Measurements from ENCODE around the gene FNDC3B.
A peak's percentile ranks its signal among the peaks of the same experiment; 100 is the strongest.

Gene FNDC3B

GRCh38 chr3:172145031-172145686 lies 105.8 kb downstream of the FNDC3B start:
- Histone ChIP-seq H3K23ac (ENCODE audit: low read depth, low read length, poor library complexity) (no peak overlapping the region), H3K27me3 (ENCODE audit: control insufficient read depth in 3 of 3, insufficient read depth in 3 of 3, low read depth in 1 of 3, low read length in 3 of 3) (no peaks in the 10 kb centered on the region), H3K4me1 (ENCODE audit: control insufficient read depth in 2 of 2, insufficient read depth in 1 of 2, low read depth in 1 of 2, low read length in 2 of 2) (peaks cover 12 to 18% of the 10 kb centered on the region in 2 donors), H4K91ac (ENCODE audit: low read depth, low read length, poor library complexity) (no peak overlapping the region), H2BK5ac (ENCODE audit: low read length) (no peak overlapping the region), H3K18ac (ENCODE audit: low read length) (no peak overlapping the region), H3K79me1 (ENCODE audit: low read depth, low read length) (no peaks in the 10 kb centered on the region), H3K9me3 (replicated peaks in 1 of 2; ENCODE audit: control insufficient read depth in 2 of 2, insufficient read depth in 1 of 2, low read depth in 1 of 2, low read length in 2 of 2) (peaks cover 0 to 17% of the 10 kb centered on the region in 2 donors), H2AK5ac (ENCODE audit: low read depth, low read length) (no peak overlapping the region), H3K4me2 (ENCODE audit: insufficient read depth, low read length, poor library complexity, severe bottlenecking) (no peak overlapping the region), H3K36me3 (replicated peaks in 1 of 2; ENCODE audit: control insufficient read depth in 2 of 2, insufficient read depth in 2 of 2, low read length in 2 of 2) (peaks cover 0 to 11% of the 10 kb centered on the region in 2 donors), H3K14ac (ENCODE audit: low read length) (no peak overlapping the region), H2AFZ (ENCODE audit: low read length) (no peak overlapping the region), H2BK12ac (ENCODE audit: low read length) (no peak overlapping the region), H3K4me3 (ENCODE audit: low read length in 2 of 2) (no peak overlapping the region), H2BK15ac (ENCODE audit: low read length) (no peak overlapping the region), H3K27ac (replicated peaks; ENCODE audit: low read length) (no peak overlapping the region), H3K4ac (ENCODE audit: low read length) (no peak overlapping the region), H2BK120ac (ENCODE audit: low read depth, low read length) (no peak overlapping the region), H4K8ac (ENCODE audit: low read depth, low read length) (no peak overlapping the region), H3K9ac (ENCODE audit: low read depth, low read length, poor library complexity) (no peak overlapping the region)
- WGBS, 2 donors (ENCODE audit: extremely low coverage in 2 of 2, insufficient read length in 2 of 2, insufficient replicate concordance in 1 of 2): no CpG with 5 or more reads among the region's 7 CpGs
- no peak for DNase-seq (ENCODE audit: low spot score)

- Histone ChIP-seq H4K91ac (ENCODE audit: low read depth, low read length, poor library complexity) (no peak overlapping the region), H3K18ac (ENCODE audit: low read length) (no peak overlapping the region), H3K36me3 (replicated peaks in 1 of 2; ENCODE audit: control insufficient read depth in 2 of 2, insufficient read depth in 2 of 2, low read length in 2 of 2) (peaks cover 0 to 11% of the 10 kb centered on the region in 2 donors), H3K79me1 (ENCODE audit: low read depth, low read length) (no peaks in the 10 kb centered on the region), H2BK5ac (ENCODE audit: low read length) (no peak overlapping the region), H3K27ac (replicated peaks; ENCODE audit: low read length) (no peak overlapping the region), H2AK5ac (ENCODE audit: low read depth, low read length) (no peak overlapping the region), H3K4me3 (ENCODE audit: low read length in 2 of 2) (no peak overlapping the region), H3K23ac (ENCODE audit: low read depth, low read length, poor library complexity) (no peak overlapping the region), H3K4ac (ENCODE audit: low read length) (no peak overlapping the region), H3K9ac (ENCODE audit: low read depth, low read length, poor library complexity) (no peak overlapping the region), H4K8ac (ENCODE audit: low read depth, low read length) (no peak overlapping the region), H2BK15ac (ENCODE audit: low read length) (no peak overlapping the region), H3K9me3 (replicated peaks in 1 of 2; ENCODE audit: control insufficient read depth in 2 of 2, insufficient read depth in 1 of 2, low read depth in 1 of 2, low read length in 2 of 2) (peaks cover 0 to 17% of the 10 kb centered on the region in 2 donors), H3K4me1 (ENCODE audit: control insufficient read depth in 2 of 2, insufficient read depth in 1 of 2, low read depth in 1 of 2, low read length in 2 of 2) (peaks cover 7 to 9% of the 10 kb centered on the region in 2 donors), H3K4me2 (ENCODE audit: insufficient read depth, low read length, poor library complexity, severe bottlenecking) (no peak overlapping the region), H2BK120ac (ENCODE audit: low read depth, low read length) (no peak overlapping the region), H2AFZ (ENCODE audit: low read length) (no peak overlapping the region), H2BK12ac (ENCODE audit: low read length) (no peak overlapping the region), H3K14ac (ENCODE audit: low read length) (no peak overlapping the region), H3K27me3 (ENCODE audit: control insufficient read depth in 3 of 3, insufficient read depth in 3 of 3, low read depth in 1 of 3, low read length in 3 of 3) (no peaks in the 10 kb centered on the region)
- no peak for DNase-seq (ENCODE audit: low spot score)
- no CpG with 5 or more reads among the region's 3 CpGs for WGBS, 2 donors (ENCODE audit: extremely low coverage in 2 of 2, insufficient read length in 2 of 2, insufficient replicate concordance in 1 of 2)
These were observed 107.0 kb downstream of the FNDC3B start for GRCh38 chr3:172146349-172146748.

- Histone ChIP-seq H4K8ac (ENCODE audit: low read depth, low read length) (no peak overlapping the region), H3K79me1 (ENCODE audit: low read depth, low read length) (peaks cover 1% of the 10 kb centered on the region), H2AFZ (ENCODE audit: low read length) (no peak overlapping the region), H3K4me2 (ENCODE audit: insufficient read depth, low read length, poor library complexity, severe bottlenecking) (no peak overlapping the region), H3K14ac (ENCODE audit: low read length) (no peak overlapping the region), H3K18ac (ENCODE audit: low read length) (no peak overlapping the region), H3K27ac (replicated peaks; ENCODE audit: low read length) (no peak overlapping the region), H4K91ac (ENCODE audit: low read depth, low read length, poor library complexity) (no peak overlapping the region), H2AK5ac (ENCODE audit: low read depth, low read length) (no peak overlapping the region), H3K23ac (ENCODE audit: low read depth, low read length, poor library complexity) (no peak overlapping the region), H3K4me1 (ENCODE audit: control insufficient read depth in 2 of 2, insufficient read depth in 1 of 2, low read depth in 1 of 2, low read length in 2 of 2) (peaks cover 10 to 11% of the 10 kb centered on the region in 2 donors), H2BK12ac (ENCODE audit: low read length) (no peak overlapping the region), H2BK120ac (ENCODE audit: low read depth, low read length) (no peak overlapping the region), H3K9me3 (replicated peaks in 1 of 2; ENCODE audit: control insufficient read depth in 2 of 2, insufficient read depth in 1 of 2, low read depth in 1 of 2, low read length in 2 of 2) (peaks cover 0 to 17% of the 10 kb centered on the region in 2 donors), H3K27me3 (ENCODE audit: control insufficient read depth in 3 of 3, insufficient read depth in 3 of 3, low read depth in 1 of 3, low read length in 3 of 3) (no peaks in the 10 kb centered on the region), H3K36me3 (replicated peaks in 1 of 2; ENCODE audit: control insufficient read depth in 2 of 2, insufficient read depth in 2 of 2, low read length in 2 of 2) (peaks cover 0 to 11% of the 10 kb centered on the region in 2 donors), H3K4ac (ENCODE audit: low read length) (no peak overlapping the region), H2BK5ac (ENCODE audit: low read length) (no peak overlapping the region), H3K9ac (ENCODE audit: low read depth, low read length, poor library complexity) (no peak overlapping the region), H2BK15ac (ENCODE audit: low read length) (no peak overlapping the region), H3K4me3 (ENCODE audit: low read length in 2 of 2) (no peak overlapping the region)
- WGBS, 2 donors (ENCODE audit: extremely low coverage in 2 of 2, insufficient read length in 2 of 2, insufficient replicate concordance in 1 of 2): no CpG with 5 or more reads among the region's 8 CpGs
- DNase-seq (ENCODE audit: low spot score): no peak
These were observed 107.9 kb downstream of the FNDC3B start for GRCh38 chr3:172147113-172147818.

GRCh38 chr3:172148241-172148640 lies 108.9 kb downstream of the FNDC3B start:
- no peak overlapping the region for H3K18ac ChIP-seq (ENCODE audit: low read length)
- no peak for DNase-seq (ENCODE audit: low spot score)
- WGBS, 2 donors (ENCODE audit: extremely low coverage in 2 of 2, insufficient read length in 2 of 2, insufficient replicate concordance in 1 of 2): no CpG with 5 or more reads among the region's 2 CpGs
- no peak overlapping the region for H3K4me3 ChIP-seq (ENCODE audit: low read length in 2 of 2)
- no peak overlapping the region for H4K91ac ChIP-seq (ENCODE audit: low read depth, low read length, poor library complexity)
- H3K4ac ChIP-seq (ENCODE audit: low read length): no peak overlapping the region
- H3K14ac ChIP-seq (ENCODE audit: low read length): no peak overlapping the region
- H3K9ac ChIP-seq (ENCODE audit: low read depth, low read length, poor library complexity): no peak overlapping the region
- no peak overlapping the region for H2BK12ac ChIP-seq (ENCODE audit: low read length)
- no peak overlapping the region for H3K23ac ChIP-seq (ENCODE audit: low read depth, low read length, poor library complexity)
- no peak overlapping the region for H2AFZ ChIP-seq (ENCODE audit: low read length)
- H3K4me2 ChIP-seq (ENCODE audit: insufficient read depth, low read length, poor library complexity, severe bottlenecking): no peak overlapping the region
- H3K27me3 ChIP-seq (ENCODE audit: control insufficient read depth in 3 of 3, insufficient read depth in 3 of 3, low read depth in 1 of 3, low read length in 3 of 3): no peaks in the 10 kb centered on the region
- H3K4me1 ChIP-seq (ENCODE audit: control insufficient read depth in 2 of 2, insufficient read depth in 1 of 2, low read depth in 1 of 2, low read length in 2 of 2): peaks cover 14 to 16% of the 10 kb centered on the region in 2 donors
- H2BK120ac ChIP-seq (ENCODE audit: low read depth, low read length): no peak overlapping the region
- H3K9me3 ChIP-seq (replicated peaks in 1 of 2; ENCODE audit: control insufficient read depth in 2 of 2, insufficient read depth in 1 of 2, low read depth in 1 of 2, low read length in 2 of 2): peaks cover 0 to 9% of the 10 kb centered on the region in 2 donors
- peaks cover 0 to 11% of the 10 kb centered on the region in 2 donors for H3K36me3 ChIP-seq (replicated peaks in 1 of 2; ENCODE audit: control insufficient read depth in 2 of 2, insufficient read depth in 2 of 2, low read length in 2 of 2)
- no peak overlapping the region for H2AK5ac ChIP-seq (ENCODE audit: low read depth, low read length)
- peak overlapping the region; percentile 63 for H3K27ac ChIP-seq (replicated peaks; ENCODE audit: low read length)
- H4K8ac ChIP-seq (ENCODE audit: low read depth, low read length): no peak overlapping the region
- H2BK5ac ChIP-seq (ENCODE audit: low read length): no peak overlapping the region
- H2BK15ac ChIP-seq (ENCODE audit: low read length): no peak overlapping the region
- peaks cover 2% of the 10 kb centered on the region for H3K79me1 ChIP-seq (ENCODE audit: low read depth, low read length)
